SK-N-SH (cell line): ENCODE measurements around the gene SECTM1.

ENCODE experiments used
- CTCF ChIP-seq: fragments of 200-600 bp; sonication (generic); IDR thresholded peaks from 2 replicates; pipeline ENCODE4 v1.6.1; 2017; ENCODE audit warnings: antibody characterized with exemption, mild to moderate bottlenecking, moderate library complexity
- EP300 ChIP-seq, 2 experiments: IDR thresholded peaks; 2 replicates each; pipeline versions ENCODE4 v1.4.0 to v1.6.1; 2012; ENCODE audit warnings: borderline replicate concordance in 1 of 2, low read depth in 1 of 2, low read length in 1 of 2
- EZH2phosphoT487 ChIP-seq: fragments of 200-600 bp; sonication (generic); IDR thresholded peaks from 2 replicates; pipeline ENCODE4 v1.6.1; 2017; ENCODE audit warnings: low read depth, mixed run types, mild to moderate bottlenecking, antibody characterized with exemption, moderate library complexity, borderline replicate concordance
- FOSL2 ChIP-seq: IDR thresholded peaks from 2 replicates; pipeline ENCODE4 v1.4.0; 2012; ENCODE audit warnings: low read depth, mild to moderate bottlenecking, moderate library complexity, borderline replicate concordance
- FOXJ3 ChIP-seq: sonication (generic); formaldehyde crosslinking; IDR thresholded peaks from 2 replicates; pipeline ENCODE4 v1.5.1; 2020; ENCODE audit warnings: mild to moderate bottlenecking, missing genetic modification reagents
- JUND ChIP-seq: IDR thresholded peaks from 2 replicates; pipeline ENCODE4 v1.4.0; 2012
- NFIC ChIP-seq: IDR thresholded peaks from 2 replicates; pipeline ENCODE4 v1.4.0; 2012; ENCODE audit warnings: borderline replicate concordance
- NRF1 ChIP-seq: IDR thresholded peaks from 2 replicates; pipeline ENCODE4 v1.6.1; 2012; ENCODE audit warnings: low read depth, mild to moderate bottlenecking, low read length
- POLR2AphosphoS5 ChIP-seq: IDR thresholded peaks from 2 replicates; pipeline ENCODE4 v1.6.1; 2012; ENCODE audit warnings: low read depth, low read length
- USF2 ChIP-seq: fragments of 150-350 bp; IDR thresholded peaks from 2 replicates; pipeline ENCODE4 v1.6.1; 2017; ENCODE audit warnings: antibody characterized with exemption, low read length, low read depth, borderline replicate concordance
- YY1 ChIP-seq: IDR thresholded peaks from 2 replicates; pipeline ENCODE4 v1.4.0; 2012; ENCODE audit warnings: low read depth, mild to moderate bottlenecking

GRCh38 chr17:82287013-82287867 is 46.3 kb downstream of the SECTM1 start:
- TF ChIP-seq EP300 (IDR thresholded peaks at IDR 0.05; ENCODE audit: borderline replicate concordance in 1 of 2, low read depth in 1 of 2, low read length in 1 of 2) (no peak), POLR2AphosphoS5 (no peak), NFIC (no peak), EZH2phosphoT487 (no peak), YY1 (no peak), CTCF (no peak), JUND (no peak), USF2 (no peak), FOXJ3 (CRISPR knock-in tag) (no peak), NRF1 (no peak), FOSL2 (no peak)
